Measurements from ENCODE around the gene MFN1.

MFN1 gene

DNA sequence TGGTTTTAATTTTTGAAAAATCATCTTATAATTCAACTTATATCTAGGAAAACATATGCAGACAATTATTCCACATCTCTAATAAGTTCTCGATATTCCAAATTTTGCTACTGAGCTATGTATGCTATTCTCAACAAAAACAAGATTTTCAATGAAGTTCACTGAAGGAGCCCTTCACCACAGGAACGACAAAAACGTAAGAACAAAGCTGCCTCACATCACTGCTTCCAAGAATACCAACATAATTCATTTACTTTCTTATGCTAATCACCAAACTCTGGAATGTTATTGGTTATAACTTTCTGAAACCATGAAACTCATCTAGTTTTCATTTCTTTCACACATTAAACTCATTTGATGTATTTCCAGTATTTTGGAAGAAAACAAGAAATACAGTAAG is 54.1 kb downstream of the MFN1 start:
- Mint-ChIP-seq H3K27ac (no peak overlapping the region), H3K4me1 (no peaks in the 10 kb centered on the region), H3K4me3 (no peak overlapping the region), H3K27me3 (no peaks in the 10 kb centered on the region), H3K9me3 (no peaks in the 10 kb centered on the region)
- DNase-seq, result no peak
- ATAC-seq, result no peak

DNA sequence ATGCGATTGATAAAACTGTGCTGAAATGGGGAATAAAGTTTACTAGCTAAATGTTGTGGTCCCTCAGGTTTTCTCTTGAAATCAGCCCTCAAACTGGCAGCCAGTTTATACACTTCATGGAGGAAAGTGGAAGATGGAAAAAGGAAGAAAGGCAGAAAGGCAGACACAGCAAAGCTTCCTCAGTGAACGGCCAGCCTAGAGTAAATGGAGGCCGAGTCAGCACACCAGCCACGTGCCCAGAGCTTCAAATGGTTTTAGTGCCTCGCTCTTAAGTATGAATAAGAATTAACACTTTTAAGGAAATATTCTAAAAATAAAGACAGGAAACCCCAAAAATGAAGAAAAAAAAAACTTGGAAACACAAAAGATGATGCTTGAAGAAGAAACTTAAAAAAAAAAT is 55.5 kb downstream of the MFN1 start:
- H3K9me3 Mint-ChIP-seq, result no peaks in the 10 kb centered on the region
- ATAC-seq, result no peak
- DNase-seq, result no peak
- no peaks in the 10 kb centered on the region for H3K27me3 Mint-ChIP-seq
- no peak overlapping the region for H3K27ac Mint-ChIP-seq
- no peak overlapping the region for H3K4me3 Mint-ChIP-seq
- H3K4me1 Mint-ChIP-seq, result no peaks in the 10 kb centered on the region

DNA sequence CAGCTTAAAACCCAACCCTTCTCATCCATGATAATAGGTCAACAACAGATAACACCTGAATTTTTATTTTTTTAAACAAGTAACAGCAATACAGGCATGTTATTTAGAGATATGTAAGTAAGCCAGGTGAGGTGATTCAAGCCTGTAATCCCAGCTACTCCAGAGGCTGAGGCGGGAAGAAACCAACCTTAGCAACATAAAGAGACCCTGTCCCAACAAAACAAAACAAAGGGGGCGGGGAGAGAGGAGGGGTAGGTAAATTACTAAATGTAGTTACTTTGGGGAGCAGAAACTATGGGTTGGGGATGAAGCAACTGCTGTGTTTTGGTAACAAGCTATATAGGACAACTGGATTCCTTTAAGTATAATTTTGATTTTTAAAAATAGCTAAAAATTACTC is 56.8 kb downstream of the MFN1 start:
- H3K4me1 Mint-ChIP-seq, result no peaks in the 10 kb centered on the region
- H3K27ac Mint-ChIP-seq, result peak overlapping the region in 1 of 2 donors; percentile 59
- DNase-seq (no peak), ATAC-seq (no peak)
- H3K27me3 Mint-ChIP-seq, result no peaks in the 10 kb centered on the region
- H3K9me3 Mint-ChIP-seq, result no peaks in the 10 kb centered on the region
- H3K4me3 Mint-ChIP-seq, result no peak overlapping the region

DNA sequence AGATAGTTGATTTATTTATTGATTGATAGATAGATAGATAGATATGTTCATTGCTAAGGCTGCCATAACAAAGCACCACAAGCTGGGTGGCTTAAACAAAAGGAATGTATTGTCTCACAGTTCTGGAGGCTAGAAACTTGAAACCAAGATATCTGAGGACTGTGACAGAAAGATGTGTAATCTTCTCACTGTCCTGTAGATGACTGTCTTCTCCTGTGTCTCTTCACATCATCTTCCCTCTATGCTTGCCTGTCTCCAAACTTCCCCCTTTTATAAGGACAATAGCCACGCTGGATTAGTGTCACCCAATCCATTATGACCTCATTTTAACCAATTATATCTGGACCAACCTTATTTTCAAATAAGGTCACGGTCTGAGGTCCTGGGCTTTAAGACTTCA is 62.8 kb downstream of the MFN1 start:
- H3K27me3 Mint-ChIP-seq, result no peaks in the 10 kb centered on the region
- no peak overlapping the region for H3K4me3 Mint-ChIP-seq
- ATAC-seq, result no peak
- H3K27ac Mint-ChIP-seq, result no peak overlapping the region
- H3K9me3 Mint-ChIP-seq, result no peaks in the 10 kb centered on the region
- no peaks in the 10 kb centered on the region for H3K4me1 Mint-ChIP-seq
- DNase-seq, result no peak

DNA sequence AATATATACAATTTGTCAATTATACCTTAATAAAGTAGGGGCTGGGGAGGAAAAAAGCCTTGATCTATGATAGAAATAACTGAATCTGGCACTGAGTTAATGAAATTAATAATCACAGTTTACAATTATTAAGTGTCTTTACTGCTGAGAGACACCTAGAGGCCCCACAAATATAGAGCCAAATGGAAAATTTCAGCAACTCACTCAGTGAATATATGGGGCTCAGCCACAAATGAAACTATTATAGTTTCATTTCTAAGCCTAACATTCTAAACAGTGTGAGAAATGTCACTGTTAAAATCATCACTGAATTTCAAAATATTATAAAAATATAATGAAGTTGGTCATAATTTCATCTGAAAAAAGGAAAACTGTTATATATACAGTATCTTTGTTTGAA is 63.5 kb downstream of the MFN1 start:
- DNase-seq, result no peak
- Mint-ChIP-seq H3K4me3 (no peak overlapping the region), H3K4me1 (no peaks in the 10 kb centered on the region), H3K27me3 (no peaks in the 10 kb centered on the region), H3K9me3 (no peaks in the 10 kb centered on the region), H3K27ac (no peak overlapping the region)
- no peak for ATAC-seq

DNA sequence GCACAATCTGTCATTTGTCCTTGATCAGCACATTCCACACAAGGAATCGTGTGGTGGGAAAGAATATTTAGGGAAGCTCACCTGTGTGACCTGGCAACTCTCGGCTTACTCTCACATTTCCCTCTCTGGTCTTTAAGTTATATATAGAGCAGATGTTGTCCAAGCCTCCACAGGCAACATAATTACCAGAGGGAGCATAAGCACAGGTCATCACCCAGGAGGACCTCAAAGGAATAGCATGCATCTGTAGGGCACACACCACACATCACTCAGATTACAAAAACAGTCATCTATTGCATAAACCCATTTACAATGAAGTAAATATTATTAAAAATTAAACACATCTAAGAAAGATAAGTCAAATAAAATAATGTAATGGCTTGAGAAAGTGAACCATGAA is 67.3 kb downstream of the MFN1 start:
- no peak for DNase-seq
- Mint-ChIP-seq H3K4me3 (no peak overlapping the region), H3K27ac (no peak overlapping the region), H3K4me1 (no peaks in the 10 kb centered on the region), H3K27me3 (no peaks in the 10 kb centered on the region), H3K9me3 (no peaks in the 10 kb centered on the region)
- ATAC-seq, result no peak

DNA sequence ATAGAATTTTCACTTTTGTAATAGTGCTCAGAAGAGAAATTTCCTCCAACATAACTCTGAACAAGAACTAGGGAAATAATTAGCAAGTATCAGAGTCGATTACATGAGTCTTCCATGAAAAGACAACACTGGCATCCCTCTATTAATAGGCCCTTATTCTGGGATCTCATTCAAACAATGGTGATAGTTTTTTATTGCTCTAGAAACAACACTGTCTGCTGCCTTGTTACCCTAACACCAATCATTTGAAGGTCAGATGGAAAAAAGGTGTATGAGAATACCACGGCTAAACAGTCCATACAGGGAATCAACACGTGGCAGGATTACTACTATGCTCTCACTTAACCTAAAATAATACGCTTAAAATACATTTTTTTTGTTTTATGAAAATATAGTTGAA is 67.9 kb downstream of the MFN1 start:
- Mint-ChIP-seq H3K9me3 (no peaks in the 10 kb centered on the region), H3K4me1 (no peaks in the 10 kb centered on the region), H3K4me3 (no peak overlapping the region), H3K27me3 (no peaks in the 10 kb centered on the region), H3K27ac (no peak overlapping the region)
- DNase-seq (no peak), ATAC-seq (no peak)

DNA sequence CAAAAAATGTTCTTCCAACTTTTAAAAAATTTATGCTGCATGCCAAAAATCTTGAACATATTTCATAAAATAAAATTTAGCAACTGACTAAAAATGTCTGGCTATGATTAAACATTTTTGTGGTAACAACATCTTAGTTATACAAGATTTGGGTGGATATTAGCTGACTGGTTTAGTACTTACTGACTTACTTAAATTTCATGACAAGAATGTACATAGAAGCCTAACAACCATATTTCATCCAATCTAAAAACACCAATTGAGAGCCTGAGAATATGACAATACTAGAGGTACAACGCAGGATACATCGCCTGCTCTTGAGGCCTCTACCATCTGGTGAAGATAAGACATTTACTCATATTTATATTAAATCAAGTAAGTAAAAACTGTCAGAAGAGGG is 69.2 kb downstream of the MFN1 start:
- Mint-ChIP-seq H3K9me3 (no peaks in the 10 kb centered on the region), H3K27me3 (no peaks in the 10 kb centered on the region), H3K4me1 (no peaks in the 10 kb centered on the region), H3K4me3 (no peak overlapping the region), H3K27ac (no peak overlapping the region)
- ATAC-seq (no peak), DNase-seq (no peak)

DNA sequence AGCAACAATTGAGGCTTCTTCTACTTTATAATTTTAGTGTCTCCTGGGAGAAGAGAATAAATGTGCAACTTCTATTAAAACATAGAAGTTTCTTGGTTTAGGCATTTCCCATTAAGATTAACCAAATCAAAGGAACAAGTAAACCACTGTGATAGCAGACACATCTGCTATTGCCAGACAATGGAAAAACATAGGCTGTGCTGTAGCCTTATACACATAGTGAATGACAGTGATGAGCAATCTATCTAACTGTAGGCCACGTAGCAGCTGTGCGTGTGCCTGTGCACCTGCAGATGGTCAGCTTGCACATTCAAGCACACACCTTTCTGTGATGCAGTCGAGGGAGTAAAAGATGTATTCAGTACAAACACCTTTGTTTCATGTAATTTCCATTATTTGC is 71.1 kb downstream of the MFN1 start:
- H3K4me3 Mint-ChIP-seq, result no peak overlapping the region
- no peaks in the 10 kb centered on the region for H3K9me3 Mint-ChIP-seq
- H3K27ac Mint-ChIP-seq, result no peak overlapping the region
- DNase-seq (no peak), ATAC-seq (no peak)
- H3K27me3 Mint-ChIP-seq, result no peaks in the 10 kb centered on the region
- no peaks in the 10 kb centered on the region for H3K4me1 Mint-ChIP-seq

DNA sequence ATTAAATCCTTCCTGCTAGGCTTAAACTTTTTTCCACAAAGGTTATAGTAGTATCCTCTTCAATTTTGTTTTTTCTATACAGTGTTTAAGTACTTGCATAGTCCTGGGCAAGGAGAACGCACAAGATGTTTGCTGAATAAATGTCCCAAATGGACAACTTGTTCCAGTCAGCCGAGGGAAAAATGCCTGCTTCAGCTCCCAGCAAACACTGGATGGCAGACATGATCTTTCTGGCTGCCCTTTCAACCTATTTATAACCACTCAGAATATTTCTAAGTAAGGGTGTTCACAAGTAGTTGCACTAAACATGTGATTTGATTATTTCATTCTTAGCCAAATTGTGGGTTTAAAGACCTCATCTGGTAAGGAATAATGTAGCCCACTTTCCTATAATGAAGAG is 74.0 kb downstream of the MFN1 start:
- no peak for DNase-seq
- no peaks in the 10 kb centered on the region for H3K4me1 Mint-ChIP-seq
- H3K4me3 Mint-ChIP-seq, result no peak overlapping the region
- H3K27ac Mint-ChIP-seq, result no peak overlapping the region
- peaks cover 6% of the 10 kb centered on the region for H3K27me3 Mint-ChIP-seq
- ATAC-seq, result no peak
- H3K9me3 Mint-ChIP-seq, result no peaks in the 10 kb centered on the region

DNA sequence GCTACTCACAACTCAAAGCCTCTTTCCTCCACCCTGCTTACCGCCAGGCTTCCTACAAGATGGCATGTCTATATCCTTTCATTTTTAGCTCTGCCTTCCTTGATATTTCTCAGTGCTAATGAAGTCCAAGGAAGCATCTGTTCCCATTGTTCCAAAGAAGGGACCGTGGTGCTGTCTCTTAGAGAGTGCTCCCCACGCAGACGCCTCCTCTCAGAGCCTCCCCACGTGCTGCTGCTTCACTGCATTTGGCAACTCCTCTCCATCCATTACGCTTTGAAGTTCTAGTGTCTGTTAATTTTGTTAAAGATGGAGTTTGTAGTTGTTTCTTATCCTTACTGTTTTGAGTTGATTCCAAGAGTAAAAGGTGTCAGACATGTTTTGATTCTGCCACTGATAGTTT is 77.6 kb downstream of the MFN1 start:
- DNase-seq (no peak), ATAC-seq (no peak)
- no peaks in the 10 kb centered on the region for H3K4me1 Mint-ChIP-seq
- H3K4me3 Mint-ChIP-seq, result no peak overlapping the region
- H3K9me3 Mint-ChIP-seq, result no peaks in the 10 kb centered on the region
- H3K27ac Mint-ChIP-seq, result peak overlapping the region in 1 of 2 donors; percentile 69
- peaks cover 6% of the 10 kb centered on the region for H3K27me3 Mint-ChIP-seq

DNA sequence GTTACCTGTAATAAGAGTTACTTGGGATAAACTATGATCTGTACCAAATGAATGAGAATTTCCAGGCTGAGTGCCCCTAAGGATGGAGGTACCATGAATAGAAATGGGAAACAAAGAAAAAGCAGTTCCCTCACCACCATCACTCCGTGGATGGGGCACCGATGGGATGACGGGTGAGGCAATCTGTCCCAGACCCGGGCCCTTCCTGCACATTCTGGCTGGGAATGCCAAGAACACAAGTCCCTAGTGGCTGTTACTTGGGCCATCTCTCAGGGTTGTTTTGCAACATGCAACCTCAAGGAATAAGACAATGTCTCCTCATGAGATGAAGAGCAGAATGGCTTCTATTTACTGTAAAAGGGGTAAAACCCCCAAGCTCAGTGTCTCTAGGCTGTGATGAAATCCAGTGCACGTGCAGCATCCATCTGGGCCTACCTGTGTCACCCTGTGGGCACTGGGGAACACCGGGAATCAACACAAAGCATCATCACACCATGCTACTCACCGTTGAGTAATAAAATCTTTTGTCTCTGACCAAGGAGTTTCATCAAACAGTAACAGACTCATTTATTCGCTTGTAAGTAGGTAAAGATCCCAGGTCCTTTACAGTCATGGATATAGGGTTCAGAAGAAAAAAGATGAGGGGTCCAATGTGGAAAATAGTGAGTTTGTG is 81.5 kb downstream of the MFN1 start:
- Mint-ChIP-seq H3K27me3 (peaks cover 6% of the 10 kb centered on the region), H3K4me3 (no peak overlapping the region), H3K27ac (no peak overlapping the region), H3K9me3 (no peaks in the 10 kb centered on the region), H3K4me1 (no peaks in the 10 kb centered on the region)
- DNase-seq (no peak), ATAC-seq (no peak)

DNA sequence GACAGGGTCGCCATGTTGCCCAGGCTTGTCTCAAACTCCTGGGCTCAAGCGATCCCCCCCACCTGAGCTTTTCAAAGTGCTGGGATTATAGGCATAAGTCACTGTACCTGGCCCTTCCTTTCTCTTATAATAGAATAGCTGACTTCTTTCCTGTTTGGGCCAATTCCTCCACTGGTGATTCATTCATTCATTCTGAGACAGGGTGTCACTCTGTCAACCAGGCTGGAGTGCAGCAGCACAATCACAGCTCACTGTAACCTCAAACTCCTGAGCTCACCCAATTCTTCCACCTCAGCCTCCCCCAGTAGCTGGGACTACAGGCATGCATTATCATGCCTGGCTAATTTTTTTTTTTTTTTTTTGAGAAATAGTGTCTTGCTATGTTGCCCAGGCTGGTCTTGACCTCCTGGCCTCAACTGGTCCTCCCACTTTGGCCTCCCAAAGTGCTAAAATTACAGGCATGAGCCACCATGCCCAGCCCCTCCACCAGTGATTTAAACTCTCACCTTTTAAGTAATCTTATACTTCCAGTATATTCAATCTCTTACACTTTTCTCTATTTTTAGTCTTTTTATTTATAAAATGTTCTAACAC is 82.9 kb downstream of the MFN1 start:
- DNase-seq (no peak), ATAC-seq (no peak)
- no peak overlapping the region for H3K4me3 Mint-ChIP-seq

DNA sequence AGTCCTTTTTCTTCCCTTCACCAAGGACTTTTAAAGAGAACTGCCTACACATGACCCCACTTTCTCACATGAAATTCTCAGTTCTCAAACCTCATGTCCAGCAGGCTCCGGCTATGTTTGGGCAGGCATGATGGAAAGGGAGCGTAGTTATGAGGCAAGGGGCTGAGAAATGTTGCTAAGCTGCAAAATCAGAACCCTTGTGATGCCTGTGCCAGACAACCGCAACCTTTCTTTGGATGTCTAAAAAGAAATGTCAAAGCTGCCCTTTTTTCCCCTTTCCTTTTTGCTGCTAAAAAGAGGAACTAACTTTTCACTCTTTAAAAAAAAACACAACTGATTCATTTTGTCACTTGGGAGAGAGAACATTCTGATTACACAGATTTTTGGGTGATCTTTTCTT is 84.5 kb downstream of the MFN1 start:
- H3K9me3 Mint-ChIP-seq, result no peaks in the 10 kb centered on the region
- H3K27me3 Mint-ChIP-seq, result peaks cover 6% of the 10 kb centered on the region
- DNase-seq, result no peak
- H3K4me3 Mint-ChIP-seq, result no peak overlapping the region
- ATAC-seq, result no peak
- no peak overlapping the region for H3K27ac Mint-ChIP-seq
- H3K4me1 Mint-ChIP-seq, result no peaks in the 10 kb centered on the region

More for the DNA sequence above, 82.9 kb downstream of the MFN1 start:
- no peaks in the 10 kb centered on the region for H3K4me1 Mint-ChIP-seq
- H3K27ac Mint-ChIP-seq, result no peak overlapping the region
- no peaks in the 10 kb centered on the region for H3K9me3 Mint-ChIP-seq
- peaks cover 6% of the 10 kb centered on the region for H3K27me3 Mint-ChIP-seq

DNA sequence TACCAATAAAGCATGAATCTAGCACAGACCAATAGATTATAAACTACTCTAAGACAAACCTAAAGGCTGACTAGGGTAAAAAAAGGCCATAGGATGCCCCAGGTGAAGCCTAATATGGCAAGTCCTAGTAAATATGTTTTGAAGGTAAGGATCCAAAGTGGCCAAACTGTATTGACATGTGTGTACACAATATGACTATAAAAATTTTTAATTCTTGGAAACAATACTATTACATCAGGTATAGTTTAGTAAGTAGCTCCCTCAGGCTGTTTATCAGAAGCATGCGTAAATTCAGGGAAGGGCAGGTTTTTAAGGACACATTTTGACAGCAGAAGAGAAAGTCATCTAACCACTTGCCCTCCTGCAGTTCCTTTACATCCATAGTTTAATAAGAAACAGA is 84.9 kb downstream of the MFN1 start:
- Mint-ChIP-seq H3K27me3 (peaks cover 6% of the 10 kb centered on the region), H3K4me3 (no peak overlapping the region), H3K27ac (no peak overlapping the region), H3K9me3 (no peaks in the 10 kb centered on the region), H3K4me1 (no peaks in the 10 kb centered on the region)
- DNase-seq (no peak), ATAC-seq (no peak)

DNA sequence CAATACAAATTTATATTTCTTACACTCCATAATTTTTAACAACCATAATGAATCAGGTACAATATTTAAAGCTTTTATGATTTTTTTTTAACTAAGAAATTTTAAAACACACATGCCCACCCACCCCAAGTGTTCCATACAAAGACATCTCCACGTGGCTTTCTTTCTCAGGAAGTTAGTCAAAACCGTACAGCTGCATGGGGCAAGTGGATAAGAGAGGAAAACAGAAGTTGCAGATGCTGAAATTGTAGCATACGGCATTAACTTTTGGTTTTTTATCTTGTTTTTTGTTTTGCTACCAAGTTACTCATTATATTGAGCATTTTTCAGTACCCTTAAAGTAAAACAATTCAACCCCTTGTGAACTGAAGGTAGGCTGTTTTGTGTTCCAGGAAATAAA is 89.0 kb downstream of the MFN1 start:
- no peak overlapping the region for H3K27ac Mint-ChIP-seq

DNA sequence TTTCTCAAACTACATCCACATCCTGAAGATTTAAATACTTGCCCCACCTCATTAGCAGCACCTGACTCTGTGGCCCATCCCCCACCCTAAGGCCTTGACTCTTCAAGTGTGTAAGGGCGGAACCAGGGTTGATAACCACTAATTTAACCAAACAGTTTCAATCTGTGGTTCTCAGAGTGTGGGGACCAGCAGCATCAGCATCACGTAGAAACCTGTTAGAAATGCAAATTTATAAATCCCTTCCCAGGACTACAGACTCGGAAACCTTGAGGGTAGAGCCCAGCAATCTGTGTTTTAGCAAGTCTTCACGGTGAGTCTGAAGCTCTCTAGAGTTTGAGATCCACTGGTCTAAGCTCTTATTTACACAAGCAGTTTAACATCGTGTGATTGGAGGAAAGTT is 91.3 kb downstream of the MFN1 start:
- Mint-ChIP-seq H3K27me3 (peaks cover 6% of the 10 kb centered on the region), H3K27ac (no peak overlapping the region), H3K4me3 (no peak overlapping the region), H3K4me1 (no peaks in the 10 kb centered on the region), H3K9me3 (no peaks in the 10 kb centered on the region)
- DNase-seq (no peak), ATAC-seq (no peak)

More for the DNA sequence above, 89.0 kb downstream of the MFN1 start:
- ATAC-seq (no peak), DNase-seq (no peak)
- peaks cover 6% of the 10 kb centered on the region for H3K27me3 Mint-ChIP-seq
- H3K4me1 Mint-ChIP-seq, result no peaks in the 10 kb centered on the region
- H3K4me3 Mint-ChIP-seq, result no peak overlapping the region
- H3K9me3 Mint-ChIP-seq, result no peaks in the 10 kb centered on the region

Data from stimulated activated naive CD8-positive, alpha-beta T cell treated with anti-CD3 and anti-CD28 coated beads, Interleukin-15, amount 100 ng/mL, for 72 hours (primary cell).